HG03442 (cell line): ENCODE results near the gene CFAP46.
"Not testable (repeated sequence)": the region's sequence is repeated elsewhere in the genome, so short reads cannot be mapped to it uniquely, and the experiment has no call there.

Experiments
- ATAC-seq: cut with Tn5 transposase; IDR thresholded peaks from one replicate; pipeline ENCODE4 v1.9.1; 2021; ENCODE audit warnings: mild to moderate bottlenecking, moderate library complexity; ENCODE audit not compliant: unreplicated experiment

Gene CFAP46

DNA sequence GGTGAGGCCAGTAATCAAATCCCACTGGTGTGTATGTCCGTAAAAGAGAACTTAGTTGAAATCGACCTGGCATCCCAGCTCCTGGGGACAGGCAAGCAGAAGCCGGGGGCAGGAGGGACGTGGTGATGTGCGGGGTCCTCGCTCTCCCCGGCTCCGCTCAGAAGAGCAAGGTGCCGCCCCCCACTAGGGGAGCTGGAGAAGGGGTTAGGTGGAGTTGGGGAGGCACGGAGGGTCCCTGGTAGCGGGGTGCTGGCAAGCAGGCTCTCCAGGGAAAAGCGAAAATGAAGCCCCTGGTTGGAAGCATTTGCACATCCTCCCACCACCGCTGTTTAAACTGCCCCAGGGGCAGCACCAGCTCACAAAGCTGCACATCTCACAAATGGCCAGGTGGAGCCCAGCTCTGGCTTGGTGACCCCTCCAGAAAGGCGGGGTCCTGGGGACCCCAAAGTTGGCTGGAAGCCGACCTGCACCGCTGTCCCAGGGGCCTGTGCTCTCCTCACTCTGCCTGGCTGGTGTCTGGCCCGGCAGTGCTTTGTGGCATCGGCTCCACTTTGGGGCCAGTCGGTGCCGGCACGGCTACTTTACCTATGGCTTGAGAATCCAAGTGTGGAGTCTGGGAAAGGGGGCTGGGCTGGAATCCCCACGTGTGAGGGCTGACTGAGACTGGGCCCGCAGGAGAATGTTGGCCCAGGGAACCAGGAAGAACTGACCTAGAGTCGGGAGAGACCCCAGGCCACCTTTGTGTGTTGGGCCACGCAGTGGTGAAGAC is 2.9 kb upstream of the CFAP46 start:
- no peak for ATAC-seq

DNA sequence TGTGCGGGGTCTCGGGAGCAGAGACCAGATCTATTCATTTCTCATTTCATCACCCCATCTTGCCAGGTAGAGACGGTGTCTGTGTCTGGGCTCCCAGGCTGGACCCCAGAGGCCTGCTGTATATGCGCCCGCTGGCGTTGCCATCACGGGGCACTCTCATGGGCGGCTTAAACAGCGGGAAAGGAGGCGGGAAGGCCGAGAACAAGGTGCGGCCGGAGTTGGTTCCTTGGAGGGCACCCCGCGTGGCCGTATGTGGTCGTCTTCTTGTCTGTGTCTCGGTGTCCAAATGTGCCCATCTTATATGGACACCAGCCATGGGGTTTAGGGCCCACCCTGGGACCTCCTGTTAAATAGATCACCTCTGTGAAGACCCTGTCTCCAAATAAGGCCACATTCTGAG is 2.1 kb upstream of the CFAP46 start:
- ATAC-seq = no peak

DNA sequence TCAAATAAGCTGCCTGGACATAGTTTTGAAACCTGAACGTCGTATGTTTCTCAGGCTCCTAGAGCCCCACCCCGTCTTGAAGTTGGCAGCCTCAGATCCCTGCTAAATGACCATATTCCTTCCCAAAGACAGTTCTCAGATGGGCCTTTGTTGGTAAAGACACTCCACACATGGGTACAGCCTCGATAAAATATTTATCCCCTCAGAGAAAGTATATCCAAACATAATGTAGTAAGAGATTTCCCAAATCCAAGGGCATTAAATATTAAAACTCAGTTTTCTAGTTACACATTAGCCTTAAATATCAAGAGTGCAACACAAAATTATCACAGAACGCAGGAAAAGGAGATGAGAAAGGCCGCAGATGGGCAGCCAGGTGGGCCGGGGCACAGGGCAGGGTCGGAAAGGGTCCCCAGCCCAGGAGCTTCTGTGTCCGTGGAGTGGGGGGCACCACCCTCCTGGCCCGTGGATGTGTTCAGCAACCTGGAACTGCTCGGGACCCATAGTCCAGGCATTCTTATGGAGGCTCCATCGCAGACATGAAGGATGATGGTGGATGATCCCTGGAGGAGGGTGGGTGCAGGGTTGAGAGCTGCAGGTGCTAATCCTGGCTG is 1.5 kb upstream of the CFAP46 start:
- ATAC-seq = no peak

DNA sequence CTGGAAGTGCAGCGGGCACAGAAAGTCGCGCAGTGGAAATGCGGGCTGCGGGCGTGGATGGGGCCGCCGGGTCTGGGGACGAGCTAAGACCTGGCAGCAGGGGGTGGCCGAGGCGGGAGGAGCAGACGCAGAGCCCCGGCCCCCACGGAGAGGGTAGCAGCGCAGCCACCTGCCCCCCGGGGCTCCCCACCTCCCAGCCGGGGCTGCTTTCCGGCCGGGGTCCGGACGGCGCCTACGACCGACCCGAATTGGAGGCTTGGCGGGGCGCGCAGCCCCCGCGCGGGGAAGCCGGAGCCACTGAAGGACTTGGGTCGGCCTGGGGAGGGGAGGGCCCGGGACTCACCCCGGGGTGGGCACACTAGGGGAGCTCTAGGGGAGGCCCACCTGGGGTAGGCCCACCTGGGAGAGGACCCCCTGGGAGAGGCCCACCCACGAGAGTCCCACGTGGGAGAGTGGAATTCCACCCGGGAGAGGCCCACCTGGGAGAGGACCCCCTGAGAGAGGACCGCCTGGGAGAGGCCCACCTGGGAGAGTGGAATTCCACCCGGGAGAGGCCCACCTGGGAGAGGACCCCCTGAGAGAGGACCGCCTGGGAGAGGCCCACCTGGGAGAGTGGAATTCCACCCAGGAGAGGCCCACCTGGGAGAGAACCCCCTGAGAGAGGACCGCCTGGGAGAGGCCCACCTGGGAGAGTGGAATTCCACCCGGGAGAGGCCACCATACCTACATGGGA is 854 bp upstream of the CFAP46 start:
- ATAC-seq = no peak

DNA sequence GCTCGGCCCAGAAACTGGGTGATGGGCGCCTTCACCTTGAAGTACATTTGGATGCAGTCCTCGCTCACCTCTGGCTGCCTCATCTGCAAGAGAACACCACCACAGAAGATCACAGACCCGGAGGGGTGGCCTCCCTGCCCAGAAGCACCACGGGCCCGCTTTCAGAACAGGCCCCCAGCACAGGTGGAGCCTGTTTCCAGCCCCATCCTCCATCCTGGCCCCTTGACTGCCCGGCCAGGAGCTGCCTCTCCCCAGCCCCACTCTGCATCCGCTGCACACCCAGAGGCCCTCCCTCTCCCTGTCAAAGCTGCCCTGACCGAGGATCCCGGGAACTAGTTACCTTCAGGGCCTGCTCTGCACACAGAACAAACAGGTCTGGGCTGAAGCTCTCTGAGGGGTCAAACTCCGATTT is 724 bp downstream of the CFAP46 start:
- ATAC-seq = no peak

DNA sequence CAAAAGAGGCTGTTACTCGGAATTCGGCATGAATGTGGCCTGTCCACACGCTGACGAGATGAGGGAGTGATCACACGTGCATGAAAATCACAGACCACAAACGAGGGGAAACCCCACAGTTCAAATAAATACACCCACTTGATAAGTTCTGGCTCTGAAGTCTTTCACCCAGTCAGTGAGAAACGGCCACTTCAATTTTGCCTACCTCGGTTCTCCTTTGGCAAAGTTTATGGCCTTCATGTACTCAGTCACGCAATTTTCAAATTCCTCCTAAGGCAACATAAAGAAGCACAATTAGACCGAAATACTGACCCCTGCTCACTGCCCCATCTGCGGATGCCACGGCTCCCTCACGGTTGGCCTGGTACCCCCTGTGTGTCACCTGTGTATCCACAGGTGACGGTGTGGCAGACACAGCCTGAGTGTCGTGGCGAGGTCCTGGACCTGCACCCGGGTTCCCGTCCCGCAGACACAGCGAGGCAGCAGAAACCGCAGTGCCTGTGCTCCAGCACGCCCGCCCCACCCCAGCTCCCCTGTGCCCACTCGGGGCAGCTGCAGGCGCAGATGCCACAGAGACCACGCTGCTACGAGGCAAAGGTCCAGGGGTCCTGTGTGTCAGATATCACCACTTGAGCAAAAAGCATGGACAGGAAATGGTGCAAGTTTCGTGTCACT is 1.4 kb downstream of the CFAP46 start:
- no peak for ATAC-seq

DNA sequence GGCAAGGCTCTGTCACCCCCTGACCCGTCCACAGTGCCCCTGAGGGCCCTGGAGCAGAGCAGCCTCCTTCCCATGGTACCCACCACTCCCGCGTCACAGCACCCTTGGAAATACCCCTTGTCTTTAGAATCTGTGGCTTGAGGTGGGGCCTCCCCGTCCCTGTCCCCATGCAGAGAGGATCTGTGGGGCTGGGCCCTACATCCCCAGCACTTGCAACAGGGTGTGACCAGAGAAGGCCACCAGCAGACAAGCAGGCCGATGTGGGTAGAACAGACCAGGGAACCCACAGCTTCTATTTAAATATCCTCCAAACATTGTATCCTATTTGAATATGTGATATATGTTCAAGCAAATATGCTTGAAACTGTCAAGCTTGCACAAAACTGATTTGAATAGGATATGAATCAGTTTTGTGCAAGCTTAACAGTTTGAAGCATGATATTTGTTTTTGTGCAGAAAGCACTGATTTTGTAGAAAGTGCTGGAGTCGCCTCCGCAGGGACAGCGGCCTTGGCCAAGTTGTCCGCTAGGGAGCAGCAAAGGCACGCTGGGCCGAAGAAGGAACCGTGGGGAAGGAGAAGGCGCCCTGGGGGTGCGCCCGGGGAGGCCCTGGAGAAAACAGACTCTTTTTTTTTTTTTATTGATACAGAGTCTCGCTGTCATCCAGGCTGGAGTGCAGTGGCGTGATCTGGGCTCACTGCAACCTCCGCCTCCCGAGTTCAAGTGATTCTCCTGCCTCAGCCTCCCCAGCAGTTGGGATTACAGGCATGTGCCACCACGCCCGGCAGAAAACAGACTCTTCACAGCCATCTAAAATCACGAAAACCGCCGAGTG is 2.2 kb downstream of the CFAP46 start:
- peak; percentile 57 for ATAC-seq

DNA sequence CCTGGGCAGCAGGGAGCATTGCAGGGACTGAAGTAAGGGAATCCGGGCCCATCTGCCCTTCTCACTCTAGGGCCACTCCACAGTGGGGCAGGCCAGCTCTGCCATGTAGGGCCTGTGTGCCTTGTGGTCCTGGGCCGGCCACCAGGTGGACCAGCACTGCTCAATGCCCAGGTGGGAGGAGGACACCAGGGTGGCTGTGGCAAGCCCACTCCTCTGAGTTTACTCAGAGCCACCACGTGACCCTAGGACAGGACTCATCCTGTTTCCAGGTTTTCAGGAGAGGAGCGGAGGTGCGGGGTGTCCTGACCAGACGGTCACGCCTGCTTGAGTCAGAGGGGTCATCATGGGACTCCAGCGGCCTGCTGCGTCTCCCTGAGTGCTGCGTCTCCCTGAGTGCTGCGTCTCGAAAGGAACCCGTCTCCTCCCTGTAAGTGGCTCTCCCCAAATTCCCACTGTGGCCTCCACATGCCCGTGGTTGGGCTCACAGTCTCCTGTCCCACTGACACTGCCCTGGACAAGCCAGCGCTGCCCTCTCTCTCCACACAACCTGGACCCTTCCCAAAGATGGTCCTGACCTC is 2.9 kb downstream of the CFAP46 start:
- ATAC-seq = no peak

DNA sequence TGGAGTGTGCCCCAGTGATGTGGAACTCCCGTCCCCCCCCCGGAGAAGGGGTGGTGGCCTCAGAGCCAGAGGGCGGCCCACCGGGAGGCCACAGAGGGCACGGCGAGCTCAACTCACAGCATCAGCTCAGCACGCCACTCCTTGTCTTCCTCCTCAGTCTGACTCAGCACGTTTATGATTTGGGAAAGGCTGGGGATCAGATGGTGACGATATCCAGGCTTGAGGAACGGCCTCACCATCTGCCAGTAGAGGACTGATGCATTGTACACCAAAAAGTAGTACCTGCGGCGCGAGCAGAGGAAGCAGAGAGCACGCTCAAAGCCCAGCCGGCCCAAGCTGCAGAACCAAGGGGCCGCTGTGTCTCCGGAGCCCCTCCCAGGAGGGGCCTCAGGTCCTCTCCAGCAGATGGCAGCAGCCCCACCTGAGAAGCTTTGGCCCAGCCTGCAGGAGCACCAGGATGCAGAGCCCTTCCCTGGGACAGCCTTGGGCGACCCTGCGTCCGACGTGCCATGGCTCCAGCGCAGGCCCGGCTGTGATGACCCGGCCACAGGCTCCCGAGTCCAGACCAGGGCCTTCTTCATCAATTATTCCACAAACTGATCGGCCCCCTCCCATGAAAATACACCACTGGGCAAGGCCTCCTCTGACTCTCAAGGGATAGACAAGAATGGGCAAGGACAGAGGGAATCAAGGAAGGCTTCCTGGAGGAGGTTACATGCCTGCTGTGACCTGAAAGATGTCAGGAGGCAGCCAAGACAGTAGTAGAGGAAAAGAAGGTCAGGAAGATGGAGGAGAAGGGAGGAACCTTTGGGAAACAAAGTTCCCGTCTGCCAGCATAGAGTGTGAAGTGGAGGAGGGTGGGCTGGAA is 3.7 kb downstream of the CFAP46 start:
- ATAC-seq = no peak

DNA sequence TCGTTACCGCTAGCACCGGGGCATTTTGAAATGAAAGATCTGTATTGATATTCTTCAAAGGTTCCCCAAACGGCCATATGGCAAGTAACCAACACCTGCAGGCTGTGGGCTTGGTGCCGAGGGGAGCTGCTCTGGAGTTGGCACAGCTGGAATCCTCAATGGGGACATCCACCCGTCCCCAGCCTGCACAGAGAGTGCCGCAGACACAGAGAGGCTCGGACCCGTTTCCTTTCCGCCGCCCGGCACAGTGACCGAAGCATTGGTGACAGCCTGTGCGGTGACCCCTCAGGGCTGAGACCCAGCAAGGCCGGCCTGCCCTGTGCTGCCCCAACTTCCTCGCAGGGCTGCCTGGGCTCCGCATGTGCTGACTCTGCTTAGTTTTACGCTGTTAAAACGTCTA is 4.5 kb downstream of the CFAP46 start:
- no peak for ATAC-seq

DNA sequence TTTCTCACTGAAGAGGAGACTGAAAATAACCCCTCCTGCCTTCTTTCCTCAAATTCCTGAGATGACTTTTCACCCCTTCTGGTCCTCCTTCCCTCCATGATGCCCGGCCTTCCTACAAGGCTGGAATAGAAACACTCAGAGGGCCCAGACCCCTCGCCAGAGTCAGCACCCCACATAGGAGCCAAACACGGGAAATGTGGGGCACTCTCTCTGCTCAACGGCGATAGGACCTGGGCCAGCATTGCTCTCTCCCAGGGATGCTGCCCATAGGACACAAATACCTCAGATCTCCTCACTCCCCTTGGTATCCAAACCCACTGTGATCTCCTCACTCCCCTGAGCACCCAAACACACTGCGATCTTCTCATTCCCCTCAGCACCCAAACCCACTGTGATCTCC is 7.4 kb downstream of the CFAP46 start:
- ATAC-seq = no peak

DNA sequence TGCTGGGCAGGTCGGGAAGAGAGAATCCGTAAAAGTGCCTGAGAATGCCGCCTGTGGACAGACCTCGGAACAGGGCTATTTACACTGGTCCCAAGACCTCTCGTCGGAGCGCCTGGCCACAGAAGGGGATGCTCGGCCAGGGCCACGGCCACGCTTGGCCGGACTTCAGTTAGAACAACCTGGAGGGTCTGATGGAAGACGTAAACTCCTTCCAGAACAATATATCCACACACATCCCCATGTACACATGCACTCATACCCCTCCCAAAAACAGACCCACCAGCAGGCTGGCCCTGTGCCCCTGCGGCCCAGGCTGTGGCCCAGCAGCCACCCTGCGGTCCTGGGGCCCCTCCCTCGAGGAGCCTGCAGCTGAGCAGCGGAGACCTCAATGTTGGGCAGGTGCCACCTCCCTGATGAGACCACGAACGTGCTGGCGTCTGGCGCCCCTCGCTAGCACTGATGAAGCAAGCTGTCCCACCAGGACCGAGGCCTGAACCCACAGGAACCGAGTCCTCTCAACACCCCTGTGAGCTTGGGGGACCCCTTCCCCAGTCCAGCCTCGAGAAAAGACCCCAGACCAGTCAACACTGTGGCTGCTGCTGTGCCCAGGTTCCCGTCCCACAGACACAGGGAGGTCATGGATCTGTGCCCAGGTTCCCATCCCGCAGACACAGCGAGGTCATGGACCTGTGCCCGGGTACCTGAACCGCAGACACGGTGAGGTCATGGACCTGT is 8.9 kb downstream of the CFAP46 start:
- ATAC-seq = no peak

DNA sequence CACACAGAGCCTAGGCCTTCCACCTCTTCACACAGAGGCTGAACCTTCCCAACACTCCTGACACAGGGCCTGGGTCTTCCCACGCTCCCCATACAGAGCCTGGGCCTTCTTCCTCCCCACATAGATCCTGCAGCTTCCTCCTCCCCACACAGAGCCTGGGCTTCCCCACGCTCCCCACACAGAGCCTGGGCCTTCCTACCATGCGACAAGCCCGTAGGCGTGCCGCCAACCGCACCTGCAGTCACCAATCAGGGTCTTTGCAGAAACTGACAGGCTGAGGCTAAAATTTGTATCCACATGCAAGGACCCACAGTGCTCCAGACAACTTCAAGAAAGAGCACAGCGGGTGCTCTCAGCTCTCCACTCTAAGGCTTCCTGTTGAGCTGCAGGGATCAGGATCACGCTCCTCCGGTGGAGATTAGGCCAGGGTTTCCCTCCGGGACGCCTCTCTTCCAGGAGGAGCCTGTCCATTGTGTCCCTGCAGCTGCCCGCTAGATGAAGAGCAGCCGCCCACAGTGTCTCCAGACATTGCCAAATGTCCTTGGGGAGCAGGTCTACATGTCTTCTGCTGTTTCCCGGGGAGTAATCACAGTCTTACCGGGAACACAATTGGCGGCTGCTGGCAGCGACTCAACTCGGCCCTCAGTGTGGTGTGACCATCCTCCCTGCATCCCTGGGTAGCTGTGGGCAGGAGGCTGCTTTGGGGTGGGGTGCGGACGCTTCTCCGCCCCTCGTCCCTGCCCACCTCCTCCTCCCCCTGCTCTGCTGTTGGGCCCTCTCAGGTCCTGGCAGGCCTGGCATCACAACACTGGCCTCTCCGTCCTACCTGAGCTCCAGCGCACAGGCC is 9.7 kb downstream of the CFAP46 start:
- ATAC-seq = no peak

DNA sequence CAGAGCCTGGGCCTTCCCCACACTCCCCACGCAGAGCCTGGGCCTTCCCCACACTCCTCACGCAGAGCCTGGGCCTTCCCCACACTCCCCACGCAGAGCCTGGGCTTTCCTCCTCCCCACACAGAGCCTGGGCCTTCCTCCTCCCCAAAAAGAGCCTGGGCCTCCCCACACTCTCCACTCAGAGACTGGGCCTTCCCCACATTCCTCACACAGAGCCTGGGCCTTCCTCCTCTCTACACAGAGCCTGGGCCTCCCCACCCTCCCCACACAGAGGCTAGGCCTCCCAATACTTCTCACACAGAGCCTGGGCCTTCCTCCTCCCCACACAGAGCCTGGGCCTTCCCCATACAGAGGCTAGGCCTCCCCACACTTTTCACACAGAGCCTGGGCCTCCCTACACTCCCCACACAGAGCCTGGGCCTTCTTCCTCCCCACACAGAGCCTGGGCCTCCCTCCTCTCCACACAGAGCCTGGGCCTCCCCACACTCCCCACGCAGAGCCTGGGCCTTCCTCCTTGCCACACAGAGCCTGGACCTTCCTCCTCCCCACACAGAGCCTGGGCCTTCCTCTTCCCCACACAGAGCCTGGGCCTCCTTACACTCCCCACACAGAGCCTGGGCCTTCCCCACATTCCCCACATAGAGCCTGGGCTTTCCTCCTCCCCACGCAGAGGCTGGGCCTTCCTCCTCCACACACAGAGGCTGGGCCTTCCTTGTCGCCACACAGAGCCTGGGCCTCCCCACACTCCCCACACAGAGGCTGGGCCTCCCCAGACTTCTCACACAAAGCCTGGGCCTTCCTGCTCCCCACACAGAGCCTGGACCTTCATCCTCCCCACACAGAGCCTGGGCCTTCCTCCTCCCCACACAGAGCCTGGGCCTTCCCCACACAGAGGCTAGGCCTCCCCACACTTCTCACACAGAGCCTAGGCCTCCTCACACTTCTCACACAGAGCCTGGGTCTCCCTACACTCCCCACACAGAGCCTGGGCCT is 10.8 kb downstream of the CFAP46 start:
- not testable (repeated sequence) for ATAC-seq

DNA sequence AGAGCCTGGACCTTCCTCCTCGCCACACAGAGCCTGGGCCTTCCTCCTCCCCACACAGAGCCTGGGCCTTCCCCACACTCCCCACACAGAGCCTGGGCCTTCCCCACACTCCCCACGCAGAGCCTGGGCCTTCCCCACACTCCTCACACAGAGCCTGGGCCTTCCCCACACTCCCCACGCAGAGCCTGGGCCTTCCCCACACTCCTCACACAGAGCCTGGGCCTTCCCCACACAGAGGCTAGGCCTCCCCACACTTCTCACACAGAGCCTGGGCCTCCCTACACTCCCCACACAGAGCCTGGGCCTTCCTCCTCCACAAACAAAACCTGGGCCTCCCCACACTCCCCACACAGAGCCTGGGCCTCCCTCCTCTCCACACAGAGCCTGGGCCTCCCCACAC is 11.7 kb downstream of the CFAP46 start:
- not testable (repeated sequence) for ATAC-seq

DNA sequence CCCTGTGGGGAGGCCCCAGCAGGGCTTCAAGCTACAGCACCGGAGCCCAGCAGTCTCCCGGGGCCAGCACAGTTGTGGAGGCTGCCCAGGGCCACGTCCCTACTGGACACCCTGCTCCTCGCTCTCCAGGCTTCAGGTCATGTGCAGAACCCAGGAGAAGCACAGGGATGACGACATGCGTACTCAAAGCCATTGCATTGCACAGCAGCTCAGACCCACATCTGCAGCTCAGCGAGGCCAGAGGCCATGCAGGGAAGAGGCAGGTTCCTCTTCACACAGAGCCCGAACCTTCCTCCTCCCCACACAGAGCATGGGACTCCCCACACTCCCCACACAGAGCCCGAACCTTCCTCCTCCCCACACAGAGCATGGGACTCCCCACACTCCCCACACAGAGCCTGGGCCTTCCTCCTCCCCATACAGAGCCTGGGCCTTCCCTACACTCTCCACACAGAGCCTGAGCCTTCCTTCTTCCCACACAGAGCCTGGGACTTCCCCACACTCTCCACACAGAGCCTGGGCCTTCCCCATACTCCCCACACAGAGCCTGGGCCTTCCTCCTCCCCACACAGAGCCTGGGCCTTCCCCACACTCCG is 12.3 kb downstream of the CFAP46 start:
- ATAC-seq = no peak
